Astrocyte (in vitro differentiated cells and primary cell): Measurements from ENCODE around the gene NEIL3.

Experiments used
- EZH2 ChIP-seq: IDR thresholded peaks from 2 replicates; pipeline ENCODE4 v1.6.1; 2012; ENCODE audit warnings: mild to moderate bottlenecking, low read length, inconsistent platforms; ENCODE audit not compliant: insufficient read depth
- TF ChIP-seq, protein P1 (sequence below): IDR thresholded peaks from 2 replicates; pipeline ENCODE4 v1.5.1; 2011; ENCODE audit warnings: low read depth, mild to moderate bottlenecking, inconsistent platforms, low read length, moderate library complexity; ENCODE audit not compliant: insufficient read depth

DNA sequence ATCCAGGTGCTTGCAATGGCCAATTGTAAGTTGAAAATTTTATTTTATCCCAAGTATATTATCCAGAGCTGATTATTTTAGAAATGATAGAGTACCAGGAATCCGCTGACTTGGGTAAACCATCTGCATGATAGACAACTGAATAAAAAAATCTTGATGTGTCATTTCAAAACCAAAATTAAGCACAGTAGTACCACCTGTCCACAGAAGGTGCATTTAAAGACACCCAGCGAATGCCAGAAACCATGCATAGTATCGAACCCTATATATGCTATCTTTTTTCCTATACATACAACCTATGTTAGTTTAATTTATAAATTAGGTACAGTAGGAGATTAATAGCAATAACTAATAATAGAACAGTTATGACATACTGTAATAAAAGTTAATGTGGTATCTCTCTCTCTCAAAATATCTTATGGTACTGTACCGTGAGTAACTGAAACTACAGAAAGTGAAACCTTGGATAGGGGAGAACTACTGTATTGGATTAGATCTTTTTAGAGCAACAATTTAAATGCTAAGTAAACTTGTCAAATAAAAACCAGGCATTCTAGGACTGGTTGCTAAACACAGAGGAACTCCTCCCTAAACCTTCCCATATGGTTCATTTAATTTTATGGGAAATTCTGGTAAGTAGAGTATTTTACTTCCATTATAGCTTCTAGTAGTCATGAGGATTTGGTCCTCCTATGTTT, 6.2 kb downstream of the NEIL3 start:
- TF ChIP-seq, protein P1, sequence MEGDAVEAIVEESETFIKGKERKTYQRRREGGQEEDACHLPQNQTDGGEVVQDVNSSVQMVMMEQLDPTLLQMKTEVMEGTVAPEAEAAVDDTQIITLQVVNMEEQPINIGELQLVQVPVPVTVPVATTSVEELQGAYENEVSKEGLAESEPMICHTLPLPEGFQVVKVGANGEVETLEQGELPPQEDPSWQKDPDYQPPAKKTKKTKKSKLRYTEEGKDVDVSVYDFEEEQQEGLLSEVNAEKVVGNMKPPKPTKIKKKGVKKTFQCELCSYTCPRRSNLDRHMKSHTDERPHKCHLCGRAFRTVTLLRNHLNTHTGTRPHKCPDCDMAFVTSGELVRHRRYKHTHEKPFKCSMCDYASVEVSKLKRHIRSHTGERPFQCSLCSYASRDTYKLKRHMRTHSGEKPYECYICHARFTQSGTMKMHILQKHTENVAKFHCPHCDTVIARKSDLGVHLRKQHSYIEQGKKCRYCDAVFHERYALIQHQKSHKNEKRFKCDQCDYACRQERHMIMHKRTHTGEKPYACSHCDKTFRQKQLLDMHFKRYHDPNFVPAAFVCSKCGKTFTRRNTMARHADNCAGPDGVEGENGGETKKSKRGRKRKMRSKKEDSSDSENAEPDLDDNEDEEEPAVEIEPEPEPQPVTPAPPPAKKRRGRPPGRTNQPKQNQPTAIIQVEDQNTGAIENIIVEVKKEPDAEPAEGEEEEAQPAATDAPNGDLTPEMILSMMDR, result no peak
- TF ChIP-seq EZH2, result no peak
